AG10803 (cell line): ENCODE data around the gene KHSRP.

Experiments
- DNase-seq: peaks from one replicate; pipeline ENCODE4 v3.0.0; 2010; ENCODE audit warnings: low read depth
- H3K4me3 ChIP-seq: 2 replicates; pipeline ENCODE4 v1.5.1; 2011; ENCODE audit warnings: mild to moderate bottlenecking, low read length, control low read depth
- CTCF ChIP-seq: conservative IDR thresholded peaks from 2 replicates; pipeline ENCODE4 v1.5.1; 2011; ENCODE audit warnings: mild to moderate bottlenecking, low read length, control low read depth, inconsistent platforms

The KHSRP gene

GRCh38 chr19:6415591-6416190 is 8.9 kb downstream of the KHSRP start:
- H3K4me3 ChIP-seq: no peak overlapping the region
- no peak for DNase-seq
- TF ChIP-seq CTCF: no peak

- TF ChIP-seq CTCF: no peak
- no peak for DNase-seq
- no peak overlapping the region for H3K4me3 ChIP-seq
Observed at GRCh38 chr19:6414793-6415590, 9.6 kb downstream of the KHSRP start.

- DNase-seq: no peak
- H3K4me3 ChIP-seq: no peak overlapping the region
- TF ChIP-seq CTCF: no peak
Observed at GRCh38 chr19:6413721-6414643, 10.6 kb downstream of the KHSRP start.

GRCh38 chr19:6413291-6413690 is 11.3 kb downstream of the KHSRP start:
- no peak overlapping the region for H3K4me3 ChIP-seq
- no peak for TF ChIP-seq CTCF
- DNase-seq: no peak

GRCh38 chr19:6412447-6413091 is 12.0 kb downstream of the KHSRP start:
- peak; percentile 41 for TF ChIP-seq CTCF
- no peak for DNase-seq
- no peak overlapping the region for H3K4me3 ChIP-seq

- DNase-seq: no peak
- H3K4me3 ChIP-seq: no peak overlapping the region
- TF ChIP-seq CTCF: no peak
Observed at GRCh38 chr19:6412061-6412446, 12.6 kb downstream of the KHSRP start.
